Measurements from ENCODE around the gene HES2.
"Not testable (repeated sequence)": the region's sequence is repeated elsewhere in the genome, so short reads cannot be mapped to it uniquely, and the experiment has no call there.

HES2 gene

GRCh38 chr1:6419804-6420453 lies at the start of gene HES2:
Gene HES2, minus strand, starts transcription at chr1:6419919. Its CDS starts 99 bp downstream, at chr1:6419820.
- DNase-seq, result no peak

GRCh38 chr1:6468729-6469461 lies 49.2 kb upstream of the HES2 start:
- DNase-seq, result no peak

- no peak for DNase-seq
Measured at GRCh38 chr1:6467744-6468688, 48.3 kb upstream of the HES2 start.

GRCh38 chr1:6467224-6467623 lies 47.5 kb upstream of the HES2 start:
- DNase-seq, result no peak

GRCh38 chr1:6466751-6467150 lies 47.0 kb upstream of the HES2 start:
- no peak for DNase-seq

- no peak for DNase-seq
Measured at GRCh38 chr1:6466023-6466422, 46.3 kb upstream of the HES2 start, which contains the start of gene TNFRSF25. Gene TNFRSF25, minus strand, starts transcription at chr1:6466173. Its CDS starts 66 bp downstream, at chr1:6466107.

- no peak for DNase-seq
Measured at GRCh38 chr1:6465461-6466005, 45.8 kb upstream of the HES2 start.

GRCh38 chr1:6464915-6465314 lies 45.2 kb upstream of the HES2 start:
- no peak for DNase-seq

- DNase-seq, result peak in 1 of 2 experiments; percentile 5
Measured at GRCh38 chr1:6464514-6464836, 44.8 kb upstream of the HES2 start.

GRCh38 chr1:6463120-6463412 lies 43.3 kb upstream of the HES2 start:
- DNase-seq, result no peak

GRCh38 chr1:6462412-6463119 lies 42.8 kb upstream of the HES2 start:
- no peak for DNase-seq

GRCh38 chr1:6461538-6462411 lies 42.1 kb upstream of the HES2 start:
- no peak for DNase-seq

- DNase-seq, result no peak
Measured at GRCh38 chr1:6461051-6461530, 41.4 kb upstream of the HES2 start.

GRCh38 chr1:6460301-6461050 lies 40.8 kb upstream of the HES2 start:
- DNase-seq, result no peak

- no peak for DNase-seq
Measured at GRCh38 chr1:6459850-6460265, 40.1 kb upstream of the HES2 start.

- DNase-seq, result no peak
Measured at GRCh38 chr1:6456800-6457466, 37.2 kb upstream of the HES2 start.

GRCh38 chr1:6455752-6456520 lies 36.2 kb upstream of the HES2 start:
- DNase-seq, result not testable (repeated sequence)

- no peak for DNase-seq
Measured at GRCh38 chr1:6454856-6455751, 35.4 kb upstream of the HES2 start.
